GM19324 (cell line): ENCODE data around the gene ADAM12.

Experiments used
- ATAC-seq: cut with Tn5 transposase; IDR thresholded peaks from one replicate; pipeline ENCODE4 v1.9.1; 2021; ENCODE audit warnings: mild to moderate bottlenecking, moderate library complexity; ENCODE audit not compliant: unreplicated experiment, low FRiP score

Gene ADAM12

GRCh38 chr10:126098226-126098581 lies 290.1 kb downstream of the ADAM12 start:
- no peak for ATAC-seq

GRCh38 chr10:126097558-126098225 lies 290.6 kb downstream of the ADAM12 start:
- ATAC-seq = no peak

- ATAC-seq = no peak
These were observed 293.7 kb downstream of the ADAM12 start for GRCh38 chr10:126094537-126094936.

- ATAC-seq = no peak
These were observed 295.7 kb downstream of the ADAM12 start for GRCh38 chr10:126092366-126093215.

GRCh38 chr10:126090911-126091728 lies 297.2 kb downstream of the ADAM12 start:
- ATAC-seq = no peak

GRCh38 chr10:126090443-126090842 lies 297.8 kb downstream of the ADAM12 start:
- no peak for ATAC-seq

GRCh38 chr10:126087796-126088505 lies 300.3 kb downstream of the ADAM12 start:
- ATAC-seq = no peak

- no peak for ATAC-seq
These were observed 301.1 kb downstream of the ADAM12 start for GRCh38 chr10:126087153-126087680.

GRCh38 chr10:126085806-126086205 lies 302.5 kb downstream of the ADAM12 start:
- no peak for ATAC-seq

GRCh38 chr10:126084369-126084768 lies 303.9 kb downstream of the ADAM12 start:
- no peak for ATAC-seq

GRCh38 chr10:126083009-126083408 lies 305.3 kb downstream of the ADAM12 start:
- ATAC-seq = no peak

- no peak for ATAC-seq
These were observed 306.3 kb downstream of the ADAM12 start for GRCh38 chr10:126081841-126082466.

- ATAC-seq = no peak
These were observed 307.3 kb downstream of the ADAM12 start for GRCh38 chr10:126080879-126081411.

- no peak for ATAC-seq
These were observed 307.9 kb downstream of the ADAM12 start for GRCh38 chr10:126080291-126080825.

GRCh38 chr10:126075009-126075408 lies 313.3 kb downstream of the ADAM12 start:
- no peak for ATAC-seq

- ATAC-seq = no peak
These were observed 314.0 kb downstream of the ADAM12 start for GRCh38 chr10:126074291-126074690.

GRCh38 chr10:126073606-126074005 lies 314.7 kb downstream of the ADAM12 start:
- ATAC-seq = no peak

- no peak for ATAC-seq
These were observed 315.7 kb downstream of the ADAM12 start for GRCh38 chr10:126072622-126073021.

- no peak for ATAC-seq
These were observed 317.6 kb downstream of the ADAM12 start for GRCh38 chr10:126070476-126071215.
